ENCODE measurements around the gene MKNK2. TPM values are rescaled to one million over a fixed set of nuclear protein-coding genes. Genes with fewer than 3 reads are reported as not detected.
A peak's percentile ranks its signal among the peaks of the same experiment; 100 is the strongest.

Gene MKNK2
- total and polyA plus RNA-seq, 2 of the 13 experiments (the other 11 are each of a cell fraction or from before 2014, with no cell fraction given): 44.9 to 112 TPM

DNA sequence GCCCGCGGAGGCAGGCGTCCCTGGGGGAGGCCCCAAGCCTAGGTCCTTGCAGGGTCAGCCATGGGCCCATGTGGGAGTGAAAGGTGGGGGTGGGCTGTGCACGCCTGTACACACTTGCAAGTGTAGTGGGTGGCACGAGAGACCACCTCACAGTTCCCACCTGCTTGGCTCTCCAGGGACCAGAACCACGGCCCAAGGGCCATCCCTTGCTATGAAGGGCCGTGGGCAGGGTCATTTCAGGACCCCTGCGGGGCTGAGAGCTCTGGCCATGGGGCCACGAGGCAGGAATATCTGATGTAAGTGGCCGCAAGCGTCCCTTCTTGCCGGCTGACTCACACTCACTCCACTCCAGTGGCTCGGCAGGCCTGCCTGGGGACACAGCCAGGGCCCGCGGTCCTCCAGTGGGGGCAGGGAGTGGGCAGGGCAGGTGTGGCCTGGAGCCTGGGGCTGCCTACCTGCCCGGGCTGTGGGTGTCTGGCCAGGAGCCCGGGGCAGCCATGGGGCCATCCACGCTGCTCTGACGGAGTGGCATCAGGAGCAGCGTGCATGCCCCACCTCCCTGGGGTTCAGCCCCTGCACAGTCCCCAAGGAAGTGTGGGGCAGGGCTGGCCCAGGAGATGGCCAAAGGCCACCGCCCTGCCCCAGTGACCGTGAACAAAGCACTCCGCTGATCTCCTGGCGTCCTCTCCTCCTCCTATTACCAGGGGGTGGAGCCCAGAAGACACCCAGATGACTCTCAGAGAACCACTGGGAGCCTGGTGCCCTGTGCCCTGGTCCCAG, 8.6 kb upstream of the MKNK2 start (continued):
- TF ChIP-seq ARID4A (CRISPR knock-in tag; IDR thresholded peaks at IDR 0.05; ENCODE audit: borderline replicate concordance): peak; percentile 90
- TF ChIP-seq GZF1 (CRISPR knock-in tag; IDR thresholded peaks at IDR 0.05): no peak
- no peak for TF ChIP-seq ARNT (IDR thresholded peaks at IDR 0.05)
- TF ChIP-seq, protein P1, sequence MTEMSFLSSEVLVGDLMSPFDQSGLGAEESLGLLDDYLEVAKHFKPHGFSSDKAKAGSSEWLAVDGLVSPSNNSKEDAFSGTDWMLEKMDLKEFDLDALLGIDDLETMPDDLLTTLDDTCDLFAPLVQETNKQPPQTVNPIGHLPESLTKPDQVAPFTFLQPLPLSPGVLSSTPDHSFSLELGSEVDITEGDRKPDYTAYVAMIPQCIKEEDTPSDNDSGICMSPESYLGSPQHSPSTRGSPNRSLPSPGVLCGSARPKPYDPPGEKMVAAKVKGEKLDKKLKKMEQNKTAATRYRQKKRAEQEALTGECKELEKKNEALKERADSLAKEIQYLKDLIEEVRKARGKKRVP (CRISPR knock-in tag; IDR thresholded peaks at IDR 0.05): peak in 1 of 2 experiments; percentile 99; a peak in 2 of 4 replicates
- peak; percentile 48 for TF ChIP-seq TEAD3 (CRISPR knock-in tag; optimal IDR thresholded peaks at IDR 0.05; ENCODE audit: borderline replicate concordance)
- TF ChIP-seq ZFP37 (CRISPR knock-in tag; IDR thresholded peaks at IDR 0.05; ENCODE audit: borderline replicate concordance): no peak
- TF ChIP-seq, protein P2, sequence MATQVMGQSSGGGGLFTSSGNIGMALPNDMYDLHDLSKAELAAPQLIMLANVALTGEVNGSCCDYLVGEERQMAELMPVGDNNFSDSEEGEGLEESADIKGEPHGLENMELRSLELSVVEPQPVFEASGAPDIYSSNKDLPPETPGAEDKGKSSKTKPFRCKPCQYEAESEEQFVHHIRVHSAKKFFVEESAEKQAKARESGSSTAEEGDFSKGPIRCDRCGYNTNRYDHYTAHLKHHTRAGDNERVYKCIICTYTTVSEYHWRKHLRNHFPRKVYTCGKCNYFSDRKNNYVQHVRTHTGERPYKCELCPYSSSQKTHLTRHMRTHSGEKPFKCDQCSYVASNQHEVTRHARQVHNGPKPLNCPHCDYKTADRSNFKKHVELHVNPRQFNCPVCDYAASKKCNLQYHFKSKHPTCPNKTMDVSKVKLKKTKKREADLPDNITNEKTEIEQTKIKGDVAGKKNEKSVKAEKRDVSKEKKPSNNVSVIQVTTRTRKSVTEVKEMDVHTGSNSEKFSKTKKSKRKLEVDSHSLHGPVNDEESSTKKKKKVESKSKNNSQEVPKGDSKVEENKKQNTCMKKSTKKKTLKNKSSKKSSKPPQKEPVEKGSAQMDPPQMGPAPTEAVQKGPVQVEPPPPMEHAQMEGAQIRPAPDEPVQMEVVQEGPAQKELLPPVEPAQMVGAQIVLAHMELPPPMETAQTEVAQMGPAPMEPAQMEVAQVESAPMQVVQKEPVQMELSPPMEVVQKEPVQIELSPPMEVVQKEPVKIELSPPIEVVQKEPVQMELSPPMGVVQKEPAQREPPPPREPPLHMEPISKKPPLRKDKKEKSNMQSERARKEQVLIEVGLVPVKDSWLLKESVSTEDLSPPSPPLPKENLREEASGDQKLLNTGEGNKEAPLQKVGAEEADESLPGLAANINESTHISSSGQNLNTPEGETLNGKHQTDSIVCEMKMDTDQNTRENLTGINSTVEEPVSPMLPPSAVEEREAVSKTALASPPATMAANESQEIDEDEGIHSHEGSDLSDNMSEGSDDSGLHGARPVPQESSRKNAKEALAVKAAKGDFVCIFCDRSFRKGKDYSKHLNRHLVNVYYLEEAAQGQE (IDR thresholded peaks at IDR 0.05; ENCODE audit: borderline replicate concordance in 1 of 2, low read depth in 1 of 2, low read length in 2 of 2): no peak
- TF ChIP-seq, protein P3, sequence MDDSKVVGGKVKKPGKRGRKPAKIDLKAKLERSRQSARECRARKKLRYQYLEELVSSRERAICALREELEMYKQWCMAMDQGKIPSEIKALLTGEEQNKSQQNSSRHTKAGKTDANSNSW (CRISPR knock-in tag; IDR thresholded peaks at IDR 0.05; ENCODE audit: borderline replicate concordance): no peak
- TF ChIP-seq ZNF12 (CRISPR knock-in tag; IDR thresholded peaks at IDR 0.05): 0 out of 2 replicates have a peak, but pooled peaks have one; percentile 24
- no peak for TF ChIP-seq ZNF343 (CRISPR knock-in tag; IDR thresholded peaks at IDR 0.05)
- TF ChIP-seq ZNF768 (CRISPR knock-in tag; IDR thresholded peaks at IDR 0.05): peak; percentile 75; the same call in 1 of the 2 replicates
- peak; percentile 62; the same call in 1 of the 2 replicates for TF ChIP-seq HOXA3 (CRISPR knock-in tag; IDR thresholded peaks at IDR 0.05)
- no peak; the same call in 1 of the 2 replicates for TF ChIP-seq FOXK1 (CRISPR knock-in tag; IDR thresholded peaks at IDR 0.05; ENCODE audit: borderline replicate concordance, low read depth)
- TF ChIP-seq, protein P4, sequence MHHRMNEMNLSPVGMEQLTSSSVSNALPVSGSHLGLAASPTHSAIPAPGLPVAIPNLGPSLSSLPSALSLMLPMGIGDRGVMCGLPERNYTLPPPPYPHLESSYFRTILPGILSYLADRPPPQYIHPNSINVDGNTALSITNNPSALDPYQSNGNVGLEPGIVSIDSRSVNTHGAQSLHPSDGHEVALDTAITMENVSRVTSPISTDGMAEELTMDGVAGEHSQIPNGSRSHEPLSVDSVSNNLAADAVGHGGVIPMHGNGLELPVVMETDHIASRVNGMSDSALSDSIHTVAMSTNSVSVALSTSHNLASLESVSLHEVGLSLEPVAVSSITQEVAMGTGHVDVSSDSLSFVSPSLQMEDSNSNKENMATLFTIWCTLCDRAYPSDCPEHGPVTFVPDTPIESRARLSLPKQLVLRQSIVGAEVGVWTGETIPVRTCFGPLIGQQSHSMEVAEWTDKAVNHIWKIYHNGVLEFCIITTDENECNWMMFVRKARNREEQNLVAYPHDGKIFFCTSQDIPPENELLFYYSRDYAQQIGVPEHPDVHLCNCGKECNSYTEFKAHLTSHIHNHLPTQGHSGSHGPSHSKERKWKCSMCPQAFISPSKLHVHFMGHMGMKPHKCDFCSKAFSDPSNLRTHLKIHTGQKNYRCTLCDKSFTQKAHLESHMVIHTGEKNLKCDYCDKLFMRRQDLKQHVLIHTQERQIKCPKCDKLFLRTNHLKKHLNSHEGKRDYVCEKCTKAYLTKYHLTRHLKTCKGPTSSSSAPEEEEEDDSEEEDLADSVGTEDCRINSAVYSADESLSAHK (CRISPR knock-in tag; IDR thresholded peaks at IDR 0.05; ENCODE audit: borderline replicate concordance): no peak
- no peak for TF ChIP-seq CENPX (CRISPR knock-in tag; IDR thresholded peaks at IDR 0.05)
- peak; percentile 27; the same call in 1 of the 2 replicates for TF ChIP-seq MIER2 (CRISPR knock-in tag; IDR thresholded peaks at IDR 0.05)
- TF ChIP-seq ZNF232 (CRISPR knock-in tag; IDR thresholded peaks at IDR 0.05; ENCODE audit: borderline replicate concordance): no peak

All from HepG2 (cell line).